ENCODE data around the gene E4F1.

DNA sequence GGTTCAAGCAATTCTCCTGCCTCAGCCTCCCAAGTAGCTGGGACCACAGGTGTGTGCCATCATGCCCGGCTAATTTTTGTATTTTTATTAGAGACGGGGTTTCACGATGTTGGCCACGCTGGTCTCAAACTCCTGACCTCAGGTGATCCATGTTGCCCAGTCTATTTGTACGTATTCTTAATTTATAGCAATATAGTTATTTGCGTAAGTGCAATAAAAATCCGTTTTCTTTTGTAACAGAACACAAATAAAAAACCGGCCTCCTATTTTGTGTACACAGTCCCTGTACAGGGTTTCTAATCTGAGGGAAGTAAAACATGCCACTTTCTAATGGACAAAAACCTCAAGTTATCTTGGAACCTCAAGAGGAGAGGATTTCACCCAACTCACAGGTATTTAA is 36.9 kb downstream of the E4F1 start:
- TF ChIP-seq CTCF (IDR thresholded peaks at IDR 0.05) (no peak), POLR2AphosphoS5 (IDR thresholded peaks at IDR 0.05) (no peak), POLR2A (IDR thresholded peaks at IDR 0.05) (no peak), EP300 (IDR thresholded peaks at IDR 0.05) (no peak)
